Measurements from ENCODE around the gene GLP2R. TPM values are rescaled to one million over a fixed set of nuclear protein-coding genes. Genes with fewer than 3 reads are reported as not detected.

The GLP2R gene
- total and polyA plus RNA-seq, 2 experiments from 2014 or later, result not detected

- TF ChIP-seq, protein P1, sequence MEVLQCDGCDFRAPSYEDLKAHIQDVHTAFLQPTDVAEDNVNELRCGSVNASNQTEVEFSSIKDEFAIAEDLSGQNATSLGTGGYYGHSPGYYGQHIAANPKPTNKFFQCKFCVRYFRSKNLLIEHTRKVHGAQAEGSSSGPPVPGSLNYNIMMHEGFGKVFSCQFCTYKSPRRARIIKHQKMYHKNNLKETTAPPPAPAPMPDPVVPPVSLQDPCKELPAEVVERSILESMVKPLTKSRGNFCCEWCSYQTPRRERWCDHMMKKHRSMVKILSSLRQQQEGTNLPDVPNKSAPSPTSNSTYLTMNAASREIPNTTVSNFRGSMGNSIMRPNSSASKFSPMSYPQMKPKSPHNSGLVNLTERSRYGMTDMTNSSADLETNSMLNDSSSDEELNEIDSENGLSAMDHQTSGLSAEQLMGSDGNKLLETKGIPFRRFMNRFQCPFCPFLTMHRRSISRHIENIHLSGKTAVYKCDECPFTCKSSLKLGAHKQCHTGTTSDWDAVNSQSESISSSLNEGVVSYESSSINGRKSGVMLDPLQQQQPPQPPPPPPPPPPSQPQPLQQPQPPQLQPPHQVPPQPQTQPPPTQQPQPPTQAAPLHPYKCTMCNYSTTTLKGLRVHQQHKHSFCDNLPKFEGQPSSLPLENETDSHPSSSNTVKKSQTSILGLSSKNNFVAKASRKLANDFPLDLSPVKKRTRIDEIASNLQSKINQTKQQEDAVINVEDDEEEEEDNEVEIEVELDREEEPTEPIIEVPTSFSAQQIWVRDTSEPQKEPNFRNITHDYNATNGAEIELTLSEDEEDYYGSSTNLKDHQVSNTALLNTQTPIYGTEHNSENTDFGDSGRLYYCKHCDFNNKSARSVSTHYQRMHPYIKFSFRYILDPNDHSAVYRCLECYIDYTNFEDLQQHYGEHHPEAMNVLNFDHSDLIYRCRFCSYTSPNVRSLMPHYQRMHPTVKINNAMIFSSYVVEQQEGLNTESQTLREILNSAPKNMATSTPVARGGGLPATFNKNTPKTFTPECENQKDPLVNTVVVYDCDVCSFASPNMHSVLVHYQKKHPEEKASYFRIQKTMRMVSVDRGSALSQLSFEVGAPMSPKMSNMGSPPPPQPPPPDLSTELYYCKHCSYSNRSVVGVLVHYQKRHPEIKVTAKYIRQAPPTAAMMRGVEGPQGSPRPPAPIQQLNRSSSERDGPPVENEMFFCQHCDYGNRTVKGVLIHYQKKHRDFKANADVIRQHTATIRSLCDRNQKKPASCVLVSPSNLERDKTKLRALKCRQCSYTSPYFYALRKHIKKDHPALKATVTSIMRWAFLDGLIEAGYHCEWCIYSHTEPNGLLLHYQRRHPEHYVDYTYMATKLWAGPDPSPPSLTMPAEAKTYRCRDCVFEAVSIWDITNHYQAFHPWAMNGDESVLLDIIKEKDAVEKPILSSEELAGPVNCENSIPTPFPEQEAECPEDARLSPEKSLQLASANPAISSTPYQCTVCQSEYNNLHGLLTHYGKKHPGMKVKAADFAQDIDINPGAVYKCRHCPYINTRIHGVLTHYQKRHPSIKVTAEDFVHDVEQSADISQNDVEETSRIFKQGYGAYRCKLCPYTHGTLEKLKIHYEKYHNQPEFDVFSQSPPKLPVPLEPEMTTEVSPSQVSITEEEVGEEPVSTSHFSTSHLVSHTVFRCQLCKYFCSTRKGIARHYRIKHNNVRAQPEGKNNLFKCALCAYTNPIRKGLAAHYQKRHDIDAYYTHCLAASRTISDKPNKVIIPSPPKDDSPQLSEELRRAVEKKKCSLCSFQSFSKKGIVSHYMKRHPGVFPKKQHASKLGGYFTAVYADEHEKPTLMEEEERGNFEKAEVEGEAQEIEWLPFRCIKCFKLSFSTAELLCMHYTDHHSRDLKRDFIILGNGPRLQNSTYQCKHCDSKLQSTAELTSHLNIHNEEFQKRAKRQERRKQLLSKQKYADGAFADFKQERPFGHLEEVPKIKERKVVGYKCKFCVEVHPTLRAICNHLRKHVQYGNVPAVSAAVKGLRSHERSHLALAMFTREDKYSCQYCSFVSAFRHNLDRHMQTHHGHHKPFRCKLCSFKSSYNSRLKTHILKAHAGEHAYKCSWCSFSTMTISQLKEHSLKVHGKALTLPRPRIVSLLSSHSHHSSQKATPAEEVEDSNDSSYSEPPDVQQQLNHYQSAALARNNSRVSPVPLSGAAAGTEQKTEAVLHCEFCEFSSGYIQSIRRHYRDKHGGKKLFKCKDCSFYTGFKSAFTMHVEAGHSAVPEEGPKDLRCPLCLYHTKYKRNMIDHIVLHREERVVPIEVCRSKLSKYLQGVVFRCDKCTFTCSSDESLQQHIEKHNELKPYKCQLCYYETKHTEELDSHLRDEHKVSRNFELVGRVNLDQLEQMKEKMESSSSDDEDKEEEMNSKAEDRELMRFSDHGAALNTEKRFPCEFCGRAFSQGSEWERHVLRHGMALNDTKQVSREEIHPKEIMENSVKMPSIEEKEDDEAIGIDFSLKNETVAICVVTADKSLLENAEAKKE (CRISPR knock-in tag; IDR thresholded peaks at IDR 0.05), result no peak
- TF ChIP-seq STAT1 (IDR thresholded peaks at IDR 0.05; ENCODE audit: unreplicated experiment), result no peak
- TF ChIP-seq ETS1 (IDR thresholded peaks at IDR 0.05), result no peak
- TF ChIP-seq EZH2 (IDR thresholded peaks at IDR 0.05; ENCODE audit: low read depth, unreplicated experiment), result no peak
- no peak for TF ChIP-seq CREB1 (CRISPR knock-in tag; IDR thresholded peaks at IDR 0.05; ENCODE audit: low read depth)
Measured at GRCh38 chr17:9806699-9807098, 19.0 kb upstream of the GLP2R start (continued).

- ATAC-seq, result no peak
- no peaks in the 10 kb centered on the region for H3K79me2 ChIP-seq (replicated peaks; ENCODE audit: insufficient read depth)
- H3K36me3 Mint-ChIP-seq (ENCODE audit: low read depth), result no peaks in the 10 kb centered on the region
- TF ChIP-seq, protein P1 (CRISPR knock-in tag; IDR thresholded peaks at IDR 0.05), result no peak
- no peak for TF ChIP-seq EZH2phosphoT487 (IDR thresholded peaks at IDR 0.05; ENCODE audit: unreplicated experiment)
- no peak for TF ChIP-seq CREB1 (CRISPR knock-in tag; IDR thresholded peaks at IDR 0.05; ENCODE audit: low read depth)
Measured at GRCh38 chr17:9809409-9809808, 16.3 kb upstream of the GLP2R start.

More at GRCh38 chr17:9809409-9809808, 16.3 kb upstream of the GLP2R start:
- Mint-ChIP-seq H3K27me3 (ENCODE audit: insufficient read depth, low read depth, poor library complexity) (peaks cover 5% of the 10 kb centered on the region), H3K4me3 (no peak overlapping the region), H3K4me1 (no peaks in the 10 kb centered on the region), H3K27ac (no peak overlapping the region), H3K9me3 (peaks cover 4% of the 10 kb centered on the region)
- Histone ChIP-seq H3K4me3 (no peak overlapping the region), H3K27me3 (ENCODE audit: insufficient read depth) (no peaks in the 10 kb centered on the region), H3K4me2 (no peak overlapping the region), H3K36me3 (ENCODE audit: insufficient read depth) (no peaks in the 10 kb centered on the region), H3K27ac (ENCODE audit: low read depth) (no peak overlapping the region), H2AFZ (no peak overlapping the region), H3K4me1 (ENCODE audit: insufficient read depth) (no peaks in the 10 kb centered on the region), H3F3A (replicated peaks; ENCODE audit: low read depth) (no peaks in the 10 kb centered on the region), H4K20me1 (replicated peaks; ENCODE audit: insufficient read depth) (no peaks in the 10 kb centered on the region), H3K9me2 (ENCODE audit: insufficient read depth) (0 out of 2 replicates have a peak, but pooled peaks cover 6% of the 10 kb centered on the region)
- no peak for DNase-seq (ENCODE audit: low spot score)
